Measurements from ENCODE around the gene NDE1.

DNA sequence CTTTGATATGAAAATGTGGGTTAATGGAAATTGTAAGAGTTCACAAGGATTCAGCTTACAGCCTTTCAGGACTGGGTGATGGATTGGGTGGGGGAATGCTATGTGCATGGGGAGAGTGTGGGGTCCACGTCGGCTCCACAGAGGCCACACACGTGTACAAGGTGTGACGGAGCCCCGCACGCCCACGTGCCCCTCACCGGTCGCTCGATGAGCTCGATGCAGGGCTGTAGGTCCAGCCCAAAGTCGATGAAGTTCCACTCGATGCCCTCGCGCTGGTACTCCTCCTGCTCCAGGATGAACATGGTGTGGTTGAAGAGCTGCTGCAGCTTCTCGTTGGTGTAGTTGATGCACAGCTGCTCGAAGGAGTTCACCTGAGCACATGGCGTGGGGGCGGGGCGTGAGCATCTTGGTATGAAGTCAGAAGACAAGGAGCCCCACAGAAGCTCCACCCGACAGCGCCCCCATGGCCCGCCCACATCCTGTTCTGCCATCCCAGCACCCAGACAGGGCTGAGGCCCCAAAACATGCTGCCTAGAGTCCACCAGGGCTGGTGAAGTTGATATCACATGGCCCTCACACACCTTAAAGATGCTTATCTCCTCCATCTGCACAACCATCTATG is 107.7 kb downstream of the NDE1 start:
- TF ChIP-seq, protein P1, sequence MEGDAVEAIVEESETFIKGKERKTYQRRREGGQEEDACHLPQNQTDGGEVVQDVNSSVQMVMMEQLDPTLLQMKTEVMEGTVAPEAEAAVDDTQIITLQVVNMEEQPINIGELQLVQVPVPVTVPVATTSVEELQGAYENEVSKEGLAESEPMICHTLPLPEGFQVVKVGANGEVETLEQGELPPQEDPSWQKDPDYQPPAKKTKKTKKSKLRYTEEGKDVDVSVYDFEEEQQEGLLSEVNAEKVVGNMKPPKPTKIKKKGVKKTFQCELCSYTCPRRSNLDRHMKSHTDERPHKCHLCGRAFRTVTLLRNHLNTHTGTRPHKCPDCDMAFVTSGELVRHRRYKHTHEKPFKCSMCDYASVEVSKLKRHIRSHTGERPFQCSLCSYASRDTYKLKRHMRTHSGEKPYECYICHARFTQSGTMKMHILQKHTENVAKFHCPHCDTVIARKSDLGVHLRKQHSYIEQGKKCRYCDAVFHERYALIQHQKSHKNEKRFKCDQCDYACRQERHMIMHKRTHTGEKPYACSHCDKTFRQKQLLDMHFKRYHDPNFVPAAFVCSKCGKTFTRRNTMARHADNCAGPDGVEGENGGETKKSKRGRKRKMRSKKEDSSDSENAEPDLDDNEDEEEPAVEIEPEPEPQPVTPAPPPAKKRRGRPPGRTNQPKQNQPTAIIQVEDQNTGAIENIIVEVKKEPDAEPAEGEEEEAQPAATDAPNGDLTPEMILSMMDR (IDR thresholded peaks at IDR 0.05), result no peak
- no peak for TF ChIP-seq POLR2A (IDR thresholded peaks at IDR 0.05)

Measured in prostate gland (tissue), 2 donors.